NCI-H2107 (cell line): Measurements from ENCODE around the gene HOXC4.
"Not testable (repeated sequence)": the region's sequence is repeated elsewhere in the genome, so short reads cannot be mapped to it uniquely, and the experiment has no call there.

ENCODE experiments used
- DNase-seq: peaks from one replicate; lab custom pipeline; 2025; lab: John Stamatoyannopoulos, UW

HOXC4 gene

GRCh38 chr12:54092943-54093342 is 39.3 kb downstream of the HOXC4 start:
- DNase-seq = not testable (repeated sequence)

GRCh38 chr12:54095928-54096327 is 42.3 kb downstream of the HOXC4 start:
- not testable (repeated sequence) for DNase-seq

- not testable (repeated sequence) for DNase-seq
Measured at GRCh38 chr12:54098644-54099043, 45.0 kb downstream of the HOXC4 start.

- not testable (repeated sequence) for DNase-seq
Measured at GRCh38 chr12:54100588-54100987, 47.0 kb downstream of the HOXC4 start.

- DNase-seq = not testable (repeated sequence)
Measured at GRCh38 chr12:54102223-54102622, 48.6 kb downstream of the HOXC4 start.

GRCh38 chr12:54103827-54104226 is 50.2 kb downstream of the HOXC4 start:
- not testable (repeated sequence) for DNase-seq
